ENCODE results near the gene PPP1R3G. TPM values are rescaled to one million over a fixed set of nuclear protein-coding genes. Genes with fewer than 3 reads are reported as not detected.

The PPP1R3G gene
- total RNA-seq, 2 donors from 2014 or later = 8.8 to 16.4 TPM

DNA sequence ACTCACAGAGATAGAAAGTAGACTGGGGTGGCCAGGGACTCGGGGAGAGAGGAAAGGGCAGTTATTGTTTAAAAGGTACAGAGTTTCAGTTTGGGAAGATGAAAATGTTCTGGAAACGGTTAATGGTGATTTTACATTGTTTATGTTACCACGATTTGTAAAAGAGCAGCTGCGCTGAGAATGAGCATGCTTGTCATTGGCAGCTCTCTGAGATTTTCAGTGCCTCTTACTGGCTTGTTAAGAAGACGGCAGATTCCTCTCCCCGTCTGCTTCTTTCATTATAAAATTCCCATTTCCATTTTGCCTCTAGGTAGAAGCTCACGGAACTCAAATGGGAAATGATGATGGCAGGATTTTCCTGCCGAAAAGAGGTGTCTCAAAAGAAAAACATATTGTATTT, 39.7 kb upstream of the PPP1R3G start:
- Histone ChIP-seq H3K9me3 (peaks cover 0 to under 1% of the 10 kb centered on the region in 2 donors), H3K27ac (no peak overlapping the region), H3K4me3 (no peak overlapping the region), H3K27me3 (no peaks in the 10 kb centered on the region), H3K4me1 (no peaks in the 10 kb centered on the region), H3K36me3 (no peaks in the 10 kb centered on the region)
- TF ChIP-seq, protein P1, sequence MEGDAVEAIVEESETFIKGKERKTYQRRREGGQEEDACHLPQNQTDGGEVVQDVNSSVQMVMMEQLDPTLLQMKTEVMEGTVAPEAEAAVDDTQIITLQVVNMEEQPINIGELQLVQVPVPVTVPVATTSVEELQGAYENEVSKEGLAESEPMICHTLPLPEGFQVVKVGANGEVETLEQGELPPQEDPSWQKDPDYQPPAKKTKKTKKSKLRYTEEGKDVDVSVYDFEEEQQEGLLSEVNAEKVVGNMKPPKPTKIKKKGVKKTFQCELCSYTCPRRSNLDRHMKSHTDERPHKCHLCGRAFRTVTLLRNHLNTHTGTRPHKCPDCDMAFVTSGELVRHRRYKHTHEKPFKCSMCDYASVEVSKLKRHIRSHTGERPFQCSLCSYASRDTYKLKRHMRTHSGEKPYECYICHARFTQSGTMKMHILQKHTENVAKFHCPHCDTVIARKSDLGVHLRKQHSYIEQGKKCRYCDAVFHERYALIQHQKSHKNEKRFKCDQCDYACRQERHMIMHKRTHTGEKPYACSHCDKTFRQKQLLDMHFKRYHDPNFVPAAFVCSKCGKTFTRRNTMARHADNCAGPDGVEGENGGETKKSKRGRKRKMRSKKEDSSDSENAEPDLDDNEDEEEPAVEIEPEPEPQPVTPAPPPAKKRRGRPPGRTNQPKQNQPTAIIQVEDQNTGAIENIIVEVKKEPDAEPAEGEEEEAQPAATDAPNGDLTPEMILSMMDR (IDR thresholded peaks at IDR 0.05) = no peak
- DNase-seq (ENCODE audit: low spot score) = no peak

DNA sequence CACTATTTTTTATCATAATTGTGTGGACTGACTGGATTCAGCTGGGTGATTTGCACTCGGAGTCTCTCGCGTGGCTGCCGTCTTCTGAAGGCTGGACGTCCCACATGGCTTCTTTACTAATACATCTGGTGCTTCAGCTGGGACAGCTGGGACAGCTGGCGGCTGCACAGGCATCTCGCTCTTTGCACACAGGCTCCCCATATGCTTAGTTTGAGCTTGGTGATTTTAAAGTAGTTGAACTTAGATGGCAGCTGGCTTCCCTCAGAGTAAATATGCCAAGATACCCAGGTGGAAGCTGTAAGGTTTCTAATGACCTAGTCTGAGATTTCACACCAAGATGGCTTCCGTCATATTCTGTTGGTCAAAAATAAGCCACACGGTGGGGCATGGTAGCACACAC, 38.7 kb upstream of the PPP1R3G start:
- no peak overlapping the region for H3K27ac ChIP-seq
- H3K36me3 ChIP-seq = no peaks in the 10 kb centered on the region
- H3K4me3 ChIP-seq = no peak overlapping the region
- H3K27me3 ChIP-seq = no peaks in the 10 kb centered on the region
- TF ChIP-seq, protein P1 (IDR thresholded peaks at IDR 0.05) = no peak
- no peaks in the 10 kb centered on the region for H3K4me1 ChIP-seq
- DNase-seq (ENCODE audit: low spot score) = no peak
- H3K9me3 ChIP-seq = peaks cover 0 to 10% of the 10 kb centered on the region in 2 donors

DNA sequence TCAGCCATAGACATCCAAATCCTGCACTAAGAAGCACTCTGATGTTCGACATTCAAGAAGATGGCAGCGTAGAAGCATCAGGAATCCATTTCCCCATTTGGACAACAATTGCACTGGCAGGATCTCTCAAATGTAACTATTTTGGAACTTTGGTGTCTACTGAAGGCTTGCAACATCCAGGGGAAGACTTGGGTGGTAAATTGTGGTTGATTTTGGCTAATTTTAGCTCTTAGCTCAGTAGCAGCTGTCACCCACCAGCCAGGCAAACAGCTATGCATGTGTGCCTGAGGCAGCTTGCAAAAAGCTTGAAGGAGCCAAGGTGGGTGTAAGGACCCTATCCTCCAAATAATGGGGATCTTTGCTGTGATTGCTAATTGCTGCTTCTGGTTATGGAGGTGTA, 35.1 kb upstream of the PPP1R3G start:
- H3K36me3 ChIP-seq = no peaks in the 10 kb centered on the region
- TF ChIP-seq, protein P1 (IDR thresholded peaks at IDR 0.05) = no peak

DNA sequence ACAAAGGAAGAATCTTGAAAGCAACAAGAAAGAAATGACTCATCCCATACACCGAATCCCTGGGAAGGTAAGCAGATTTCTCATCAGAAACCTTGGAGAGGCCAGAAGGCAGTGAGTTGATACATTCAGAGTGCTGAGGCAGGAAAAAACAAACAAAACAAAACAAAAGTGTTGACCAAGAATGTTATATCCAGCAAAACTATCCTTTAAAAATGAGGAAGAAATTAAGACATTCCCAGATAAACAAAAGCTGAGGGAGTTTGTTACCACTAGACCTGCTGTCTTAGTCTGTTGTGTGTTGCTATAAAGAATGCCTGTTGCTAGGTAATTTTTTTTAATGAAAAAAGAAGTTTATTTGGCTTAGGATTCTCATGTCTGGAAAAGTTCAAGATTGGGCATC, 33.7 kb upstream of the PPP1R3G start:
- Histone ChIP-seq H3K9me3 (peaks cover 0 to 17% of the 10 kb centered on the region in 2 donors), H3K27ac (no peak overlapping the region), H3K4me3 (no peak overlapping the region), H3K27me3 (no peaks in the 10 kb centered on the region), H3K36me3 (no peaks in the 10 kb centered on the region), H3K4me1 (no peaks in the 10 kb centered on the region)
- DNase-seq (ENCODE audit: low spot score) = no peak
- TF ChIP-seq, protein P1 (IDR thresholded peaks at IDR 0.05) = no peak

More for the DNA sequence above, 35.1 kb upstream of the PPP1R3G start:
- no peak overlapping the region for H3K27ac ChIP-seq
- no peak overlapping the region for H3K4me3 ChIP-seq
- no peaks in the 10 kb centered on the region for H3K27me3 ChIP-seq
- peaks cover 0 to 17% of the 10 kb centered on the region in 2 donors for H3K9me3 ChIP-seq
- no peaks in the 10 kb centered on the region for H3K4me1 ChIP-seq
- DNase-seq (ENCODE audit: low spot score) = no peak

DNA sequence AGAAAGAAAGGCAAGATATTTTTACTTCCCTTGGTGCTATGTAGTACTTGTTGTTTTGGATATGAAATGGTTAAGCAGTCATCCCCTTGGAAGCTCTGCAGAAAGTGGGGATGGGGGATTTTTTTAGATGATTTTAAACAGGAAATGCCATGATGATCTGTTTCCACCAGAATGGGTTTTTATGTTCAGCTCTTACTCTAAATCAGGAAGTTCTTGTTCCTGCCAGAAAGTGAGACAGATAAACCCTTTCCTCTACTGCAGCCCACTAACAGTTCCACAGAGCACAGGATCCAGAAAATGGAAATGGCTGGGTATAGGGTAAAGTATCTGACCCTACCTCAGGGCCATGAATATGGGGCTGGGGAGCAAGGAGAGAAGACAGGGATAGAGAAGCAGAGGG, 32.1 kb upstream of the PPP1R3G start:
- DNase-seq (ENCODE audit: low spot score) = no peak
- Histone ChIP-seq H3K36me3 (no peaks in the 10 kb centered on the region), H3K27me3 (no peaks in the 10 kb centered on the region), H3K4me3 (no peak overlapping the region), H3K9me3 (peaks cover 0 to 17% of the 10 kb centered on the region in 2 donors), H3K4me1 (no peaks in the 10 kb centered on the region), H3K27ac (no peak overlapping the region)
- TF ChIP-seq, protein P1 (IDR thresholded peaks at IDR 0.05) = no peak

DNA sequence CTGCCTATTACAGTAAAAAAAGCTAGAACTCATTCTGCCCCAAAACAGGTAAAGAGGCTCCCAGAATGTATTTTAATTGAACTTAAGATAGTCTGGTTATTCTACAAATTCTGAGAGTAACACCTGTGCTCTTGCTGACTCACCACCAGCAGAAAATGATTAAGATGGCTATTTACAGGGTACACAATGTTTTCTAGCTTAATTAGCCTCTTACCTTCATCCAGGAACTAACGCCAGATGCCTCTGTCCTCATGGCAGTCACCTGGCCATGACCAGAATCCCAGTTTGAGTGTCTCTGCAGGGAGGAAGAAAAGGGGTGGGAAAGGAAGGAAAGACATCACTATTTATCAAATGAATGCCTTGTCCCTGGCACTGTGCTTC, 31.3 kb upstream of the PPP1R3G start:
- no peaks in the 10 kb centered on the region for H3K36me3 ChIP-seq
- no peak for DNase-seq (ENCODE audit: low spot score)
- no peaks in the 10 kb centered on the region for H3K4me1 ChIP-seq
- no peaks in the 10 kb centered on the region for H3K27me3 ChIP-seq
- TF ChIP-seq, protein P1 (IDR thresholded peaks at IDR 0.05) = no peak
- H3K9me3 ChIP-seq = peaks cover 0 to 17% of the 10 kb centered on the region in 2 donors
- H3K27ac ChIP-seq = no peak overlapping the region
- H3K4me3 ChIP-seq = no peak overlapping the region

Data from right atrium auricular region (tissue), 2 donors.